Erythroblast (primary cell): ENCODE results near the gene PTS.

Source experiments
- GATA1 ChIP-seq: IDR thresholded peaks from 2 replicates; pipeline ENCODE4 v1.6.1; 2011; ENCODE audit warnings: low read depth, mild to moderate bottlenecking, control low read depth, low read length, moderate library complexity
- POLR2A ChIP-seq: IDR thresholded peaks from 2 replicates; pipeline ENCODE4 v1.6.1; 2011; ENCODE audit warnings: mild to moderate bottlenecking, low read length

DNA sequence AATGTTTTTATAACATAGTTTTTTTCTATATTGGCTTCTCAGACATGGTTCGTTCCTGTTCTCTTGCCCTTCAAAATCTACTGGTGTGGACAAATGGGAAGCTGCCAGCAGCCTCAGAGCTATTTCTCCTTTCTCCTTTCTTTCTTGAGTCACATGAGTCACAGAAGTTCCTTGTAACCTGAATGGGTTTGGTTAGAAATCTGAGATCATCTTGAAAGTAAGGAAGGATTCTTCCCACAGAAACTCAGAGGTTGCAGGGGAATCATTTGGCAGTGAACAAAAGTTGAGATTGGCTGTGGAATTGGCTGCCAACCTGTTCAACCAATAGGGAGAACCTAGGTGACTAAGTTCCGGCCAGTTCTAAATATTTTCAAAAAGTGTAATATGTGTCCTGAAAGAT is 22.0 kb downstream of the PTS start:
- TF ChIP-seq POLR2A (no peak), GATA1 (no peak)
